ENCODE measurements around the gene POLR2J3. TPM values are rescaled to one million over a fixed set of nuclear protein-coding genes. Genes with fewer than 3 reads are reported as not detected.
"Not testable (repeated sequence)": the region's sequence is repeated elsewhere in the genome, so short reads cannot be mapped to it uniquely, and the experiment has no call there.

Gene POLR2J3
- total RNA-seq, 2 experiments from 2014 or later = 30.4 to 63.7 TPM

DNA sequence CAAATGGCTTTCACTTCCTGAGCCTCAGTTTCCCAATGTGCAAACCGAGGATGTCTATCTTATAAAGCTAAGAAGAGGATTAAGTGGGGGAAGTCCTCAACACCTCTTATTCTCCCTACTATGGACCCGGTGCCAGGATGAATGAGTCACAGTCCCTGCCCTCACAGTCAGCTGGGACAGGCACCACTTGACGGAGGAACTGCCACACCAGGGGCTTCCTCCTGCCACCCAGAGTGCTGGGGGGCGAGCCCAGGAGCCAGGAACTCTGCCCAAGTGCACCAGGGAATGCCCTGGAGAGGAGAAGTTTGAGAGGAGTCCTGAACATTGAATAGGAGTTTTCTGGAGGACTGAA is 41.9 kb upstream of the POLR2J3 start:
- intact Hi-C loops (cut with micrococcal nuclease; ENCODE audit: unreplicated experiment); DNase-seq (ENCODE audit: low spot score); H3K79me2 ChIP-seq (ENCODE audit: insufficient read depth, low read depth, low read length); H3K36me3 ChIP-seq (ENCODE audit: insufficient read depth, low read length); H3K27ac ChIP-seq (ENCODE audit: low read depth, low read length, poor library complexity, severe bottlenecking); H3K9me2 ChIP-seq (ENCODE audit: insufficient read depth, low read length); H3K9me3 ChIP-seq (ENCODE audit: low read length); H3K4me3 ChIP-seq (ENCODE audit: low read depth, low read length, poor library complexity, severe bottlenecking); H2AFZ ChIP-seq (ENCODE audit: low read length); BruUV-seq (replicated peaks); POLR2A ChIA-PET; H4K20me1 ChIP-seq (ENCODE audit: insufficient read depth, low read length); H3K4me1 ChIP-seq (ENCODE audit: insufficient read depth, low read length, poor library complexity, severe bottlenecking); H3K4me2 ChIP-seq (ENCODE audit: low read length); CTCF ChIA-PET (ENCODE audit: unreplicated experiment): not testable (repeated sequence)

GRCh38 chr7:102613575-102614345 is 41.4 kb upstream of the POLR2J3 start:
- BruUV-seq (replicated peaks); intact Hi-C loops (cut with micrococcal nuclease; ENCODE audit: unreplicated experiment); POLR2A ChIA-PET; H4K20me1 ChIP-seq (ENCODE audit: insufficient read depth, low read length); DNase-seq (ENCODE audit: low spot score); H2AFZ ChIP-seq (ENCODE audit: low read length); CTCF ChIA-PET (ENCODE audit: unreplicated experiment); H3K9me3 ChIP-seq (ENCODE audit: low read length); H3K9me2 ChIP-seq (ENCODE audit: insufficient read depth, low read length); H3K4me1 ChIP-seq (ENCODE audit: insufficient read depth, low read length, poor library complexity, severe bottlenecking); H3K79me2 ChIP-seq (ENCODE audit: insufficient read depth, low read depth, low read length); H3K36me3 ChIP-seq (ENCODE audit: insufficient read depth, low read length); H3K4me3 ChIP-seq (ENCODE audit: low read depth, low read length, poor library complexity, severe bottlenecking): not testable (repeated sequence)
- Histone ChIP-seq H3K4me2 (ENCODE audit: low read length) (peak overlapping the region; percentile 48; the same call in 1 of the 2 replicates), H3K27ac (ENCODE audit: low read depth, low read length, poor library complexity, severe bottlenecking) (peak overlapping the region; percentile 67)

- H4K20me1 ChIP-seq (ENCODE audit: insufficient read depth, low read length); H3K9me3 ChIP-seq (ENCODE audit: low read length); H3K4me1 ChIP-seq (ENCODE audit: insufficient read depth, low read length, poor library complexity, severe bottlenecking); H3K9me2 ChIP-seq (ENCODE audit: insufficient read depth, low read length); intact Hi-C loops (cut with micrococcal nuclease; ENCODE audit: unreplicated experiment); H3K36me3 ChIP-seq (ENCODE audit: insufficient read depth, low read length); H3K4me3 ChIP-seq (ENCODE audit: low read depth, low read length, poor library complexity, severe bottlenecking); H3K27ac ChIP-seq (ENCODE audit: low read depth, low read length, poor library complexity, severe bottlenecking); H3K79me2 ChIP-seq (ENCODE audit: insufficient read depth, low read depth, low read length); H2AFZ ChIP-seq (ENCODE audit: low read length); BruUV-seq (replicated peaks); CTCF ChIA-PET (ENCODE audit: unreplicated experiment); DNase-seq (ENCODE audit: low spot score); POLR2A ChIA-PET: not testable (repeated sequence)
- peak overlapping the region; percentile 39; the same call in 1 of the 2 replicates for H3K4me2 ChIP-seq (ENCODE audit: low read length)
Measured at GRCh38 chr7:102611675-102612325, 39.4 kb upstream of the POLR2J3 start.

DNA sequence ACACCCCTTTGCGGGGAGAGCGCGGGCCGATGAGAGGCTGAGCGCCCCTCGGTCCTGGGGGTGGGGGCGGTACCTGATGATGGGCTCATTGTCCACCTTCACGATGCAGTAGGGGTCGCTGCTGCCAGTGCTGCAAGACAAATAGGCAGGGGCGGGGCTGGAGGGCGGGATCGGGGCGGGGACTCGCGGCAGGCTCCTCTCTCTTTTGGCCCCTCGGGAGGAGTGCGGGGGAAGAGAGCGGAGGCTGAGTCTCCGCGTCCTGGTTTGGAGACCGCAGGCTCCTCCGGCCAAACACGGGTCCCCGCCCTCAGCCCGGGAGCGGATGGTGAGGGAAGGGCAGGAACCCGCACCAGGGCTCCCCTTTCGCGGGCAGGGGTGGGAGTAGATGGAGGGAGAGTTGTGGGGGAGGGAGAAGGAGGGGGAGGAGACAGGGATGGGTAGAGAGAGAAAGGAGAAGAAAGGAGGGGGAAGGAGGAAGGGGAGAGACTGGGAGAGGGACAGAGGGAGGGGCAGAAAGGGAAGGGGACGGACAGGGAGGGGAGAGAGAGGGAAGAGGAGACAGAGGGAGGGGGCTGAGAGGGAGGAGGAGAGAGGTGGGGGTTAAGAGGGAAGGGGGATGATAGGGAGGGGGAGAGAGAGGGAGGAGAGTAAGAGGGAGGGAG is 38.8 kb upstream of the POLR2J3 start:
- H3K9me2 ChIP-seq (ENCODE audit: insufficient read depth, low read length); H3K36me3 ChIP-seq (ENCODE audit: insufficient read depth, low read length); DNase-seq (ENCODE audit: low spot score); intact Hi-C loops (cut with micrococcal nuclease; ENCODE audit: unreplicated experiment); CTCF ChIA-PET (ENCODE audit: unreplicated experiment); BruUV-seq (replicated peaks); H4K20me1 ChIP-seq (ENCODE audit: insufficient read depth, low read length); H3K27ac ChIP-seq (ENCODE audit: low read depth, low read length, poor library complexity, severe bottlenecking); H3K9me3 ChIP-seq (ENCODE audit: low read length); H3K79me2 ChIP-seq (ENCODE audit: insufficient read depth, low read depth, low read length); H3K4me1 ChIP-seq (ENCODE audit: insufficient read depth, low read length, poor library complexity, severe bottlenecking); H3K4me3 ChIP-seq (ENCODE audit: low read depth, low read length, poor library complexity, severe bottlenecking); H3K4me2 ChIP-seq (ENCODE audit: low read length); POLR2A ChIA-PET; H2AFZ ChIP-seq (ENCODE audit: low read length): not testable (repeated sequence)

DNA sequence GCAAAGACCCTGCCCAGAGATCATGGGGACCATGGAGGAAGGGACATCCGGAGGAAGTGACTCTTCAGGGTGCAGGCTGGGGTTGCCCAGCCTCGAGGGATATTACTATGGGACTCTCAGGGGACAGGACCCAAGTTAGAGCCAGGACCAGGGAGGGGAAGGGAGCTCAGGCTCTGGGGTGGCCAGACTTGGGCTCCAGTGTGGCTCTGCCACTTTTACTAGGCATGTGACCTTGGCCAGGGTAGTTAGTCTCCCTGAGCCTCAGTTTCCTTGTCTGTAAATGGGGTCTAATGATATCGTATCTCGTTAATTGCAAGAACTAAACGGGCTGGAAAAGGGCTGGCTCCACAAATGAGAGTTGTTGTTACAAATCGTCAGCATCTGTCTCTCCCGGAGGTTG is 38.1 kb upstream of the POLR2J3 start:
- H3K4me3 ChIP-seq (ENCODE audit: low read depth, low read length, poor library complexity, severe bottlenecking); H3K27ac ChIP-seq (ENCODE audit: low read depth, low read length, poor library complexity, severe bottlenecking); CTCF ChIA-PET (ENCODE audit: unreplicated experiment); H3K79me2 ChIP-seq (ENCODE audit: insufficient read depth, low read depth, low read length); H3K4me1 ChIP-seq (ENCODE audit: insufficient read depth, low read length, poor library complexity, severe bottlenecking); H3K9me3 ChIP-seq (ENCODE audit: low read length); H2AFZ ChIP-seq (ENCODE audit: low read length); intact Hi-C loops (cut with micrococcal nuclease; ENCODE audit: unreplicated experiment); POLR2A ChIA-PET; H3K36me3 ChIP-seq (ENCODE audit: insufficient read depth, low read length); DNase-seq (ENCODE audit: low spot score); H4K20me1 ChIP-seq (ENCODE audit: insufficient read depth, low read length); BruUV-seq (replicated peaks); H3K4me2 ChIP-seq (ENCODE audit: low read length); H3K9me2 ChIP-seq (ENCODE audit: insufficient read depth, low read length): not testable (repeated sequence)

- H2AFZ ChIP-seq (ENCODE audit: low read length); H3K4me3 ChIP-seq (ENCODE audit: low read depth, low read length, poor library complexity, severe bottlenecking); H4K20me1 ChIP-seq (ENCODE audit: insufficient read depth, low read length); H3K4me2 ChIP-seq (ENCODE audit: low read length); H3K79me2 ChIP-seq (ENCODE audit: insufficient read depth, low read depth, low read length); H3K9me2 ChIP-seq (ENCODE audit: insufficient read depth, low read length); intact Hi-C loops (cut with micrococcal nuclease; ENCODE audit: unreplicated experiment); H3K4me1 ChIP-seq (ENCODE audit: insufficient read depth, low read length, poor library complexity, severe bottlenecking); BruUV-seq (replicated peaks); CTCF ChIA-PET (ENCODE audit: unreplicated experiment); DNase-seq (ENCODE audit: low spot score); H3K27ac ChIP-seq (ENCODE audit: low read depth, low read length, poor library complexity, severe bottlenecking); H3K36me3 ChIP-seq (ENCODE audit: insufficient read depth, low read length); POLR2A ChIA-PET; H3K9me3 ChIP-seq (ENCODE audit: low read length): not testable (repeated sequence)
Measured at GRCh38 chr7:102609734-102610133, 37.4 kb upstream of the POLR2J3 start.
